ENCODE measurements around the gene TLCD3B. TPM values are rescaled to one million over a fixed set of nuclear protein-coding genes. Genes with fewer than 3 reads are reported as not detected.
A peak's percentile ranks its signal among the peaks of the same experiment; 100 is the strongest.

TLCD3B gene
- total and polyA plus RNA-seq, 4 donors, result 0.05 to 0.65 TPM; not detected in 2

- no peak for DNase-seq (ENCODE audit: low spot score)
- TF ChIP-seq CTCF (IDR thresholded peaks at IDR 0.05; ENCODE audit: low read depth, low read length, missing input control), result peak; percentile 78
- TF ChIP-seq RAD21 (IDR thresholded peaks at IDR 0.05), result peak; percentile 73 to 82
- no peak for TF ChIP-seq TAF1 (conservative IDR thresholded peaks at IDR 0.05)
- Histone ChIP-seq H3K4me3 (ENCODE audit: low read depth in 1 of 3, low read length in 3 of 3) (no peak overlapping the region), H3K9ac (ENCODE audit: low read depth in 1 of 2, low read length in 2 of 2) (no peak overlapping the region), H3K27me3 (ENCODE audit: control insufficient read depth in 4 of 4, insufficient read depth in 4 of 4, low read length in 3 of 4) (peaks cover 0 to 5% (median 0%) of the 10 kb centered on the region in 4 donors), H3K36me3 (ENCODE audit: control insufficient read depth in 4 of 4, insufficient read depth in 3 of 4, low read depth in 1 of 4, low read length in 3 of 4) (peaks cover 0 to 6% (median 3%) of the 10 kb centered on the region in 4 donors), H3K4me1 (ENCODE audit: control insufficient read depth in 4 of 4, insufficient read depth in 4 of 4, low read length in 3 of 4) (peaks cover 0 to 3% (median 1%) of the 10 kb centered on the region in 4 donors), H3K27ac (ENCODE audit: low read depth in 1 of 2, low read length in 2 of 2) (no peak overlapping the region), H3K9me3 (ENCODE audit: control insufficient read depth in 4 of 4, low read length in 3 of 4) (no peaks in the 10 kb centered on the region)
- WGBS, result 68% methylated on average over 35 of the region's 35 CpGs
Measured at GRCh38 chr16:30005341-30006094, 25.6 kb downstream of the TLCD3B start.

GRCh38 chr16:30004811-30005242 lies 26.2 kb downstream of the TLCD3B start:
- WGBS, result 59% methylated on average over 11 of the region's 11 CpGs
- no peak for DNase-seq (ENCODE audit: low spot score)
- no peaks in the 10 kb centered on the region for H3K4me1 ChIP-seq (ENCODE audit: control insufficient read depth in 4 of 4, insufficient read depth in 4 of 4, low read length in 3 of 4)
- H3K27me3 ChIP-seq (ENCODE audit: control insufficient read depth in 4 of 4, insufficient read depth in 4 of 4, low read length in 3 of 4), result no peaks in the 10 kb centered on the region
- no peak overlapping the region for H3K27ac ChIP-seq (ENCODE audit: low read depth in 1 of 2, low read length in 2 of 2)
- H3K9me3 ChIP-seq (ENCODE audit: control insufficient read depth in 4 of 4, low read length in 3 of 4), result no peaks in the 10 kb centered on the region
- peaks cover 0 to 7% (median 3%) of the 10 kb centered on the region in 4 donors for H3K36me3 ChIP-seq (ENCODE audit: control insufficient read depth in 4 of 4, insufficient read depth in 3 of 4, low read depth in 1 of 4, low read length in 3 of 4)
- H3K9ac ChIP-seq (ENCODE audit: low read depth in 1 of 2, low read length in 2 of 2), result no peak overlapping the region
- TF ChIP-seq ZBTB33 (IDR thresholded peaks at IDR 0.05), result no peak
- no peak overlapping the region for H3K4me3 ChIP-seq (ENCODE audit: low read depth in 1 of 3, low read length in 3 of 3)

GRCh38 chr16:30004424-30004776 lies 26.7 kb downstream of the TLCD3B start:
- Histone ChIP-seq H3K27ac (ENCODE audit: low read depth in 1 of 2, low read length in 2 of 2) (no peak overlapping the region), H3K9me3 (ENCODE audit: control insufficient read depth in 4 of 4, low read length in 3 of 4) (no peaks in the 10 kb centered on the region), H3K9ac (ENCODE audit: low read depth in 1 of 2, low read length in 2 of 2) (no peak overlapping the region), H3K4me3 (ENCODE audit: low read depth in 1 of 3, low read length in 3 of 3) (no peak overlapping the region), H3K36me3 (ENCODE audit: control insufficient read depth in 4 of 4, insufficient read depth in 3 of 4, low read depth in 1 of 4, low read length in 3 of 4) (peaks cover 0 to 7% (median 3%) of the 10 kb centered on the region in 4 donors), H3K27me3 (ENCODE audit: control insufficient read depth in 4 of 4, insufficient read depth in 4 of 4, low read length in 3 of 4) (no peaks in the 10 kb centered on the region), H3K4me1 (ENCODE audit: control insufficient read depth in 4 of 4, insufficient read depth in 4 of 4, low read length in 3 of 4) (no peaks in the 10 kb centered on the region)
- DNase-seq (ENCODE audit: low spot score), result no peak
- TF ChIP-seq SP1 (IDR thresholded peaks at IDR 0.05) (no peak), NR2F2 (IDR thresholded peaks at IDR 0.05) (no peak), GABPA (IDR thresholded peaks at IDR 0.05 in 1 of 2, conservative IDR thresholded peaks at IDR 0.05 in 1 of 2) (no peak), HNF4A (conservative IDR thresholded peaks at IDR 0.05) (no peak), YY1 (IDR thresholded peaks at IDR 0.05) (no peak), ATF3 (IDR thresholded peaks at IDR 0.05) (no peak), ZBTB33 (IDR thresholded peaks at IDR 0.05) (no peak), RAD21 (IDR thresholded peaks at IDR 0.05) (no peak), RXRA (IDR thresholded peaks at IDR 0.05) (no peak)
- WGBS, result 78% methylated on average over 19 of the region's 19 CpGs
